ENCODE data around the gene SEC14L2.
"Not testable (repeated sequence)": the region's sequence is repeated elsewhere in the genome, so short reads cannot be mapped to it uniquely, and the experiment has no call there.

The SEC14L2 gene

DNA sequence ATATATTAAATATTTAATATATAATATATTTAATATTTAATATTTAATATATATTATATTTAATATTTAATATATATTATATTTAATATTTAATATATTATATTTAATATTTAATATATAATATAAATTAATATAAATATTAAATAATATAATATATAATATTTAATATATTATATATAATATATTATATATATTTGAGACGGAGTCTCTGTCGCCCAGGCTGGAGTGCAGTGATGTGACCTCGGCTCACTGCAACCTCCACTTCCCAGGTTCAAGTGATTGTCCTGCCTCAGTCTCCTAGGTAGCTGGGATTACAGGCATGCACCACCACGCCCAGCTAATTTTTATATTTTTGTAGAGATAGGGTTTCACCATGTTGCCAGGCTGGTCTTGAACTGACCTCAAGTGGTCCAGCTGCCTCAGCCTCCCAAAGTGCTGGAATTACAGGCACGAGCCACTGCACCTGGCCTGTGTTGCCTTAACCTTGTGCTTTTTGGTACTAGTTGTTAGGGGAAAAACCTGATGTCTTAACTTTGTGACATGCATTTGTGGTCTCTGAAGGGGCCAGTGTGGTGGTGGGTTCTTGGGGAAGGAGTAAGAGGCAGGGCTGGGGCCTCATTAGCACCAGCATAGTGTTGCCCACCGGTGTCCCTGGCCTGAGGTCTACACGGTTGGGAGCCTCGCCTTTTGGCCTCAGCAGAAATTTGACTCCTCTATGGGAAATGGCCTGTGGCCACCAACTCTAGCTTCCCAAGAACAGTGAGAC, 58.4 kb downstream of the SEC14L2 start:
- DNase-seq (ENCODE audit: low read depth) = no peak

DNA sequence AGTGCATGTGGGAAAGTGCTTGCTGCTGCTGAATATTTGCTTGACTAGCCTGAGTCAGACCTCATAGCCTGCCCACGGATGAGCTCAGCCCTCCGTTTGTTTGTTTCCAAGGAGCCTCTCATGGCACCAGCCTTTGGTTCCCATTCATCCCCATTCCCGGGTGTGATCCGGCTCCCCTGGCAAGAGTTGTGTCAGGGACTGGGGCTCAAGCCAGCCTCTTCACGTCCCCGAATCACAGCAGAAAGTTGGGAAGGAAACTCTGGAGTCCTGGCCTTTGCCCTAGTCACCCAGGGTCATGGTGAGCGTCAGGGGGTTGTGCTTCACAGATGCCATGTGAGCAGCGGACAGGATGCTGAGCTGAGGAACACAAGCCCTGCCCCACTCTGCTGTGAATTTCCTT, 61.2 kb downstream of the SEC14L2 start:
- no peak for DNase-seq (ENCODE audit: low read depth)

DNA sequence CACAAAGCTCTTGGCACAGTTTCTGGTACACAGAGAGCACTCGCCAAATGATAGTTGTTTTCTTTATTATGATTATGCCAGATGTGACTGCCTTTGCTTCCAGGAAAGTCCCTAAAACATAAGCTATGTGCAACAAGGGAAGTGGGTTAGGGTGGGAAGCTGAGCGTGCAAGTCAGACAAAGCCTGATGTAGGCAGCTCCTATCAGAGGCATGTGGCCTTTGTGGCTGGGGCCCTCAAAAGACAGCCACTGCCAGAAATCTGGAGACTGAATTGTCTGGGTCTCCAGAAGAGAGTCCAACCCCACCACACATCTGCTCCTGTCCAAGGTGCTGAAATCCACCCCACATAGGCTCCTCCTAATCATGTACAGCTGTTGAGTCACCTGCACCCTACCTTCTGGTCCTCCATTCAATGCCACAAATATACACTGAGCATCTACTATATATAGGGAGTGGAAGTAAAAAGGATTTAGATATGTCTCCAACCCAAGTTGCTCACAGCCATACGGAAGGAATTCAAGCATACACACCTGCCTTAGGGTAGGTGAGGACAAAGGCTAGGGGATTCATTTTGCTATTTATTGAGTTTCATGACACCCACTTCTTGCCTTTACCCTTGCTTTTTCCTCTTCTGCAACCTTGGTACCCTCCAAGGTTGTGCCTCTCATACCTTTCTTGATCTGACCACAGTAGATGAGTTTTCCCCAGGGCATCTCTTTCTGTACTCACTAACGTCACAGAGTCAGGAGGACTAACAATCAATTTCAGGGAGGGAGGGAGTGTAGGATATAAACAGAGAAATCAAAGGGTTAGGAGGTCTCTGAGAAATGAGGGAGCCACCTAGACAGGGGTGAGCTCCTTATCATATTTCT, 62.6 kb downstream of the SEC14L2 start:
- DNase-seq (ENCODE audit: low read depth) = no peak

DNA sequence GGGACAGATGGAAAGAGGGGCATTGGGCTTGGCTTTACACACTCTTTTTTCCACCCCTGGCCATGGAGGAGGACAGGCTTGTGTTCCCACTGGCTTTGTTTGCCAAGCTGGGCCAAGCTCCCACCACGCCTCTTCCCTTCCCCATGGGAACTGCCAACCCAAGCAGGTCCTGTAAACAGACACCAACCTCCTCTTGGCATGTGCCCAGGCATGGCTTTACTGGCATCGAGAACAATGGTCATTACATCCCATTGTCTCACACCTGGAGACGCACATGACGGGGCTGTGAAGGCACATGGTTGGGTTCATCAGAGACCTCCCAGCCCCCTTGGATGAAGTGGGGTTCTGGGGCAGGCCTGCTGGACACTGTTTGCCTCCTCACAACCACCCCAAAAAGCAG, 63.3 kb downstream of the SEC14L2 start:
- DNase-seq (ENCODE audit: low read depth) = no peak

DNA sequence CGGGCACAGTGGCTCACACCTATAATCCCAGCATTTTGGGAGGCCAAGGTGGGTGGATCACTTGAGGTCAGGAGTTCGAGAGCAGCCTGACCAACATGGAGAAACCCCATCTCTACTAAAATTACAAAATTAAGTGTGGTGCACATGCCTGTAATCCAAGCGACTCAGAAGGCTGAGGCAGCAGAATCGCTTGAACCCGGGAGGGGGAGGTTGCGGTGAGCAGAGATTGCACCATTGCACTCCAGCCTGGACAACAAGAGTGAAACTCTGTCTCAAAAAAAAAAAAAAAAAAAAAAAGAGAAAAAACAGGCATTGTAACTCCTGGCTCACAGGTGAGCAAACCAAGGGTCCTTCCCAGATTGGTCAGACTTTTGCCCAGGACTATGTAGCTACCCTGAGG, 63.7 kb downstream of the SEC14L2 start:
- not testable (repeated sequence) for DNase-seq (ENCODE audit: low read depth)

DNA sequence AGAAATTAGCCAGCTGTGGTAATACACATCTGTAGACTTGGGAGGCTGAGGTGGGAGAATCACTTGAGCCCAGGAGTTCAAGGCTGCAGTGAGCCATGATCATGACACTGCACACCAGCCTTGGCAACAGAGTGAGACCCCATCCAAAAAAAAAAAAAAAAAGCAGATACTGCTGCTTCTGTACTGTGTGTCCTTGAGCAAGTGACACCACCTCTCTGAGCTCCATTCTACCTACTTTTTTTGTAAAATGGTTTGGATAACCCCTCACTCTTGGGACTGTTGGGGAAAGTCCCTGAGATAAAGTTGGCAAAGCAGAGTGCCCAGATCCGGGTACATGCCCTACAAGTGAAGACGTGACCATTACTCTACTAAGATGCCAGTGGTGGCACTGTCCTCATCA, 72.3 kb downstream of the SEC14L2 start:
- no peak for DNase-seq (ENCODE audit: low read depth)

DNA sequence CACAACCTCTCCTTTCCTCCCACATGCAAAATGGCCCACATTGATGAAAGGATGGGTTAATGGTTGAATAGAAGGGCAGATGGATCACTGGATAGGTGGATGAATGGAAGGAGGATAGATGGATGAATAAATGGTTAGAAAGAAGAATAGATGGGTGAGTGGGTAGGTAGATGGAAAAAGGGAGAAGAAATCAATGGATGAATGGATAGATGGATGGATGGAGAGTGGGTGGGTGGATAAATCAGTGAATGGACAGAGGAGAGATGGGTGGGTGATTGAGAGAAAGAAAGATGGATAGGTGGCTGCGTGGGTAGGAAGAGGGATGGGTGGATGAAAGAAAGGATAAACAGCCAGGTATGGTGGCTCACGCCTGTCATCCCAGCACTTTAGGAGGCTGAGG, 73.8 kb downstream of the SEC14L2 start:
- DNase-seq (ENCODE audit: low read depth) = no peak

DNA sequence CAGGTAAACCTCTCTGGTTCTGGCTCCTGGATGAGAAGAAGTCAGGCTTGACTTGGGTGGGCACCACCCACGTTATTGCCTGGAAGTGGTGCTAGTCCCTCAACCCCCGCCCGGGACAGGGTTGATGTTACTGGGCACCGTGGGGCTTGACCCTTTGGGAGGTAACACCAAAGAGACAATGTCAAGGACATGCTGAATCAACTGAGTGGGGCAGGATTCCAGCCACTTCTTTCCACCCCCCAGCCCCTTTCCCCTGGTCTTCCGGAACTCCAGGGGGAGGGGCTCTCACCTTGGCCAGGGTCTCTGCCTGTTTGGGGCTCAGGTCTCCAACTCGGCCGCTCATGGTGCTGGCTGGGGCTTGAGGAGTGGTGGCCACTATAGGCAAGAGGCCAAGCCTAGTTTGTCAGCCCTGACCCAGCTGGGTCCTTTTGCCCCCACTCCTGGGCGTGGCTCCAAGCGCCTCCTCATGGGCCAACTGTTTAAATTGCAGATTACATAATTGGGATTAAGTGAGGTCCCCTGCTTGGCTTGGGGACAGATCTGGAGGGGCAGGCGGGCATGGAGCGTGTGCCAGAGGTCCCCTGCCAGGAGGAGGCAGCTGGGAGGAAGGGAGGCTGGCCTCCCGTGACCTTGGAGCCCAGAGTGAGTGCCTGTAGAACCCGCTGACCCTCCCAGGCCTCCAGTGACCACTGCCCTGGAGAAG, 74.9 kb downstream of the SEC14L2 start, which contains the start of gene SEC14L3:
SEC14L3 (minus strand) TSS at position 402 of the 703 bp plus-strand sequence; CDS start at position 343, 59 bp downstream.
- DNase-seq (ENCODE audit: low read depth) = no peak

DNA sequence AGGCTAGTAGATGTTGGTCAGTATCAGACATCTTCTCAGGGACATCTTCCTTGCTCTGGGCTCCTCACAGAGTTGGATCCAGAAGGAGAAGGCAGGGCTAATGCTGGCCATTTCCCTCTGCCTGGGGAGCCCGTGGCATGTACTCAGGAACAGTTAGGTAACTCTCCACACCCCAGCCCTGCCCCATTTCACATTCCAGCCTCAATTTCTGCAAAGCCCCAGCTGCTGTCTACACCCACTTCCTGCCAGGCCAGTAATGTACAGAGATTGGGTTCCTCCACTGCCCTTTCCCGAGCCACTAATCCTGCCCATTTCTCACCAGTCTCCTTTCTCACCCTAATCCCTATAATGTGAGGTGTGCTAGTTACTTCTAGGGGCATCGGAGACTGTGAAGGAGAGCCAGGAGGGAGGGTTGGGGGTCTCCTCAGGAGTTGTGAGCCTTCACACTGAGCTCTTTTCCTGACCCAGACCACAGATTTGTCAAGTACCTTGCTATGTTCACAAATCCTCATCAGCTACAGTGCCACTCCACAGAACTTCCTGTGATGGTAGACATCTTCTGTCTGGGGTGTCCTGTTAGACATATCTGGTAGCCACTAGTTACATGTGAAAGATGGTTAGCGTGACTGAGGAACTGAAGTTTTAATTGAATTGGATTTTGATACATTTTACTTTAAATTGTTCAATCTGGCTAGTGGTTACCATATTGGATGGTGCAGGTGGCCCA, 76.3 kb downstream of the SEC14L2 start:
- DNase-seq (ENCODE audit: low read depth) = no peak

DNA sequence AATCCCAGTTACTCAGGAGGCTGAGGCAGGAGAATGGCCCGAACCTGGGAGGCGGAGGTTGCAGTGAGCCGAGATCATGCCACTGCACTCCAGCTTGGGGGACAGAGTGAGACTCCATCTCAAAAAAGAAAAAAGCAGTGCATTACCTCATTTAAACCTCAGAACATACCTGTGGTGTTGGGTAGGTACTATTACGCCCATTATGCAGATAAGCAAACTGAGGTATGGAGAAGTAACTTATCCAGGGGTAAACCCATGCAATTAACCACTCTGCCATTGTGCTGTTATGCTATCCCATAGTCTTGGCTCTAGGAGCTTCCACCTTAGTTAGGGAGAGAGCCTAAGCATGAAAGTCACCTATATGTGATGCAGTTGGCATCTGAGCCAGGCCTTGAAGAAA, 77.3 kb downstream of the SEC14L2 start:
- DNase-seq (ENCODE audit: low read depth) = no peak
